Measurements from ENCODE around the gene EXOC8. TPM values are rescaled to one million over a fixed set of nuclear protein-coding genes. Genes with fewer than 3 reads are reported as not detected.

Gene EXOC8
- total and polyA plus RNA-seq, 2 donors (not counting 3 experiments of a cell fraction or from before 2014, with no cell fraction given): 2.8 to 13.2 TPM

GRCh38 chr1:231359113-231359512, 21.5 kb upstream of the EXOC8 start:
- no peak overlapping the region for H3K4me2 ChIP-seq (ENCODE audit: insufficient read depth, low read length)
- H3K4me3 ChIP-seq (replicated peaks in 1 of 3; ENCODE audit: insufficient read depth in 1 of 3, low read depth in 1 of 3, low read length in 3 of 3): no peak overlapping the region
- intact Hi-C loops (cut with micrococcal nuclease) (loop anchor here (2.0 kb wide), 1 partner anchor 448 kb away; no protein-coding TSS in a partner anchor), dilution Hi-C loops (cut with MboI; ENCODE audit: extremely low pct_ligation_motif_present, low sequenced_read_pairs) (no loop called here)
- H3K27ac ChIP-seq (ENCODE audit: insufficient read depth, low read depth, low read length): no peak overlapping the region
- no TSS peak for BruUV-seq (replicated peaks)
- H3K36me3 ChIP-seq (ENCODE audit: control insufficient read depth in 2 of 2, extremely low read depth in 1 of 2, insufficient read depth in 2 of 2, low read length in 2 of 2): no peaks in the 10 kb centered on the region
- ChIA-PET CTCF (interaction anchor here (1.2 to 4.1 kb wide), 4 partner anchors 61 to 242 kb away, joined by 5 to 47 read pairs (median 22); partner anchors contain the start of gene EGLN1), POLR2A (no interaction called here)
- FAIRE-seq: no peak
- no peaks in the 10 kb centered on the region for H3K9me1 ChIP-seq (replicated peaks; ENCODE audit: control insufficient read depth, extremely low read depth, insufficient read depth, low read length)
- no peak for TF ChIP-seq MAX (IDR thresholded peaks at IDR 0.05; ENCODE audit: insufficient read depth, insufficient read length)
- TF ChIP-seq JUN (IDR thresholded peaks at IDR 0.05; ENCODE audit: borderline replicate concordance, insufficient read depth, insufficient read length, low read depth): no peak
- no peak for TF ChIP-seq GATA2 (IDR thresholded peaks at IDR 0.05; ENCODE audit: insufficient read depth, insufficient read length, low read depth, low read length)
- no peak for TF ChIP-seq EZH2 (IDR thresholded peaks at IDR 0.05; ENCODE audit: borderline replicate concordance, low read depth, low read length, severe bottlenecking)
- TF ChIP-seq MYC (IDR thresholded peaks at IDR 0.05; ENCODE audit: low read depth, low read length): no peak
- no peak for TF ChIP-seq POLR2AphosphoS5 (IDR thresholded peaks at IDR 0.05; ENCODE audit: insufficient read depth, low read depth, low read length)
- TF ChIP-seq POLR2A (IDR thresholded peaks at IDR 0.05; ENCODE audit: low read depth, low read length): no peak
- no peak for TF ChIP-seq FOS (IDR thresholded peaks at IDR 0.05; ENCODE audit: borderline replicate concordance, insufficient read depth, low read length)
- TF ChIP-seq CTCF (IDR thresholded peaks at IDR 0.05; ENCODE audit: extremely low read depth in 1 of 2, insufficient read depth in 1 of 2, low read depth in 1 of 2, low read length in 2 of 2): no peak
- H3K27me3 ChIP-seq (ENCODE audit: control insufficient read depth in 2 of 2, insufficient read depth in 2 of 2, low read length in 2 of 2): no peaks in the 10 kb centered on the region
- peaks cover 7% of the 10 kb centered on the region for H3K4me1 ChIP-seq (ENCODE audit: control insufficient read depth, extremely low read depth, insufficient read depth, low read length)
- no peaks in the 10 kb centered on the region for H4K20me1 ChIP-seq (replicated peaks; ENCODE audit: control insufficient read depth, extremely low read depth, insufficient read depth, low read length)
- H2AFZ ChIP-seq (ENCODE audit: low read depth, low read length): no peak overlapping the region
- H3K79me2 ChIP-seq (ENCODE audit: control insufficient read depth, insufficient read depth, low read length): no peaks in the 10 kb centered on the region
- no peak for DNase-seq (ENCODE audit: low read depth, low spot score)
- no peak overlapping the region for H3K9ac ChIP-seq (replicated peaks; ENCODE audit: extremely low read depth, insufficient read depth, low read length)
- H3K9me3 ChIP-seq (replicated peaks; ENCODE audit: control insufficient read depth, insufficient read depth, low read length): no peaks in the 10 kb centered on the region

Measured in endothelial cell of umbilical vein (primary cell).